WERI-Rb-1 (cell line): ENCODE results near the gene OR2V1.

Source experiments
- DNase-seq: peaks from one replicate; pipeline ENCODE4 v3.0.0-alpha.2; 2020
- H3K27ac ChIP-seq: fragments of 250-450 bp; sonication (Bioruptor Pico); 2 replicates; pipeline ENCODE4 v1.5.1; 2020; ENCODE audit warnings: mild to moderate bottlenecking, moderate library complexity
- H3K27me3 ChIP-seq: fragments of 250-450 bp; sonication (Bioruptor Pico); 2 replicates; pipeline ENCODE4 v1.5.1; 2021; ENCODE audit warnings: mild to moderate bottlenecking, low read depth, moderate library complexity; ENCODE audit not compliant: insufficient read depth, severe bottlenecking
- H3K36me3 ChIP-seq: fragments of 250-450 bp; sonication (Bioruptor Pico); 2 replicates; pipeline ENCODE4 v1.5.1; 2020; ENCODE audit warnings: mild to moderate bottlenecking, moderate library complexity
- H3K4me3 ChIP-seq: 2 replicates; pipeline ENCODE4 v1.5.1; 2011; ENCODE audit warnings: low read depth, mild to moderate bottlenecking, control low read depth, low read length
- H3K9me3 ChIP-seq: fragments of 250-450 bp; sonication (Bioruptor Pico); 2 replicates; pipeline ENCODE4 v1.5.1; 2021; ENCODE audit warnings: mild to moderate bottlenecking, moderate library complexity; ENCODE audit not compliant: severe bottlenecking
- TF ChIP-seq, protein P1 (sequence below): IDR thresholded peaks from 2 replicates; pipeline ENCODE4 v1.5.1; 2011; ENCODE audit warnings: low read depth, mild to moderate bottlenecking, control low read depth, inconsistent platforms, low read length

OR2V1 gene

GRCh38 chr5:181126841-181127240, 4.1 kb downstream of the OR2V1 start:
- TF ChIP-seq, protein P1, sequence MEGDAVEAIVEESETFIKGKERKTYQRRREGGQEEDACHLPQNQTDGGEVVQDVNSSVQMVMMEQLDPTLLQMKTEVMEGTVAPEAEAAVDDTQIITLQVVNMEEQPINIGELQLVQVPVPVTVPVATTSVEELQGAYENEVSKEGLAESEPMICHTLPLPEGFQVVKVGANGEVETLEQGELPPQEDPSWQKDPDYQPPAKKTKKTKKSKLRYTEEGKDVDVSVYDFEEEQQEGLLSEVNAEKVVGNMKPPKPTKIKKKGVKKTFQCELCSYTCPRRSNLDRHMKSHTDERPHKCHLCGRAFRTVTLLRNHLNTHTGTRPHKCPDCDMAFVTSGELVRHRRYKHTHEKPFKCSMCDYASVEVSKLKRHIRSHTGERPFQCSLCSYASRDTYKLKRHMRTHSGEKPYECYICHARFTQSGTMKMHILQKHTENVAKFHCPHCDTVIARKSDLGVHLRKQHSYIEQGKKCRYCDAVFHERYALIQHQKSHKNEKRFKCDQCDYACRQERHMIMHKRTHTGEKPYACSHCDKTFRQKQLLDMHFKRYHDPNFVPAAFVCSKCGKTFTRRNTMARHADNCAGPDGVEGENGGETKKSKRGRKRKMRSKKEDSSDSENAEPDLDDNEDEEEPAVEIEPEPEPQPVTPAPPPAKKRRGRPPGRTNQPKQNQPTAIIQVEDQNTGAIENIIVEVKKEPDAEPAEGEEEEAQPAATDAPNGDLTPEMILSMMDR, result no peak
- H3K4me3 ChIP-seq, result no peak overlapping the region
- H3K27ac ChIP-seq, result no peak overlapping the region
- no peaks in the 10 kb centered on the region for H3K9me3 ChIP-seq
- no peak for DNase-seq
- H3K36me3 ChIP-seq, result no peaks in the 10 kb centered on the region
- peaks cover 25% of the 10 kb centered on the region for H3K27me3 ChIP-seq

DNA sequence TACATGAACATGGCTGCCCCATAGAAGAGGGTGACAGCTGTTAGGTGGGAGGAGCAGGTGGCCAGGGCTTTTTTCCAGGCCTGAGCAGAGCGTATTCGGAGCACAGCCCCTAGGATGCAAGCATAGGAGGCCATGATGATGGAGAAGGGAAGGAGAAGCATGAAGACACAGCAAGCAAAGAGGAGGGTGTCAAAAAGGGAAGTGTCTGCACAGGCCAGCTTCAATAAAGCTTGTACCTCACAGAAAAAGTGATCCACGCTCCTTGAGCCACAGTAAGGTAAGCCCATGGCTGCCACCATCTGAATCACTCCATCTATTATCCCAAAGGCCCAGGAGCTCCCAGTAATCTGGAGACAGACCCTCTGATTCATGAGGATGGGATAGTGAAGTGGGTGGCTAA, 6.4 kb downstream of the OR2V1 start:
- TF ChIP-seq, protein P1, result no peak
- Histone ChIP-seq H3K9me3 (no peaks in the 10 kb centered on the region), H3K4me3 (no peak overlapping the region), H3K27me3 (peaks cover 18% of the 10 kb centered on the region), H3K27ac (no peak overlapping the region), H3K36me3 (no peaks in the 10 kb centered on the region)
- DNase-seq, result no peak

- TF ChIP-seq, protein P1, result no peak
- Histone ChIP-seq H3K9me3 (no peaks in the 10 kb centered on the region), H3K27ac (no peak overlapping the region), H3K36me3 (no peaks in the 10 kb centered on the region), H3K4me3 (no peak overlapping the region), H3K27me3 (peaks cover 13% of the 10 kb centered on the region)
- no peak for DNase-seq
Observed at GRCh38 chr5:181121675-181122561, 9.1 kb downstream of the OR2V1 start.

- Histone ChIP-seq H3K4me3 (no peak overlapping the region), H3K27ac (no peak overlapping the region), H3K27me3 (peaks cover 10% of the 10 kb centered on the region), H3K9me3 (no peaks in the 10 kb centered on the region), H3K36me3 (no peaks in the 10 kb centered on the region)
- TF ChIP-seq, protein P1, result no peak
- no peak for DNase-seq
Observed at GRCh38 chr5:181120761-181121160, 10.2 kb downstream of the OR2V1 start.

GRCh38 chr5:181120306-181120705, 10.7 kb downstream of the OR2V1 start:
- no peak overlapping the region for H3K4me3 ChIP-seq
- TF ChIP-seq, protein P1, result no peak
- H3K27ac ChIP-seq, result no peak overlapping the region
- DNase-seq, result no peak
- H3K9me3 ChIP-seq, result no peaks in the 10 kb centered on the region
- peaks cover 13% of the 10 kb centered on the region for H3K27me3 ChIP-seq
- no peaks in the 10 kb centered on the region for H3K36me3 ChIP-seq
